A549 treated with DMSO at 1 μM for 4 hours (cell line): ENCODE data around the gene XRCC5. TPM values are rescaled to one million over a fixed set of nuclear protein-coding genes. Genes with fewer than 3 reads are reported as not detected.

Experiments used
- total RNA-seq: library from RNA; stranded (reverse); fragments of 200-300 nt; extraction: Qiagen RNA extraction; gene quantifications from 5 replicates; pipeline ENCODE4 v1.2.3, GENCODE V29; 2022; ENCODE audit warnings: low read depth

The XRCC5 gene
- 183 to 221 TPM (median 204 TPM) in 5 replicates for total RNA-seq

DNA sequence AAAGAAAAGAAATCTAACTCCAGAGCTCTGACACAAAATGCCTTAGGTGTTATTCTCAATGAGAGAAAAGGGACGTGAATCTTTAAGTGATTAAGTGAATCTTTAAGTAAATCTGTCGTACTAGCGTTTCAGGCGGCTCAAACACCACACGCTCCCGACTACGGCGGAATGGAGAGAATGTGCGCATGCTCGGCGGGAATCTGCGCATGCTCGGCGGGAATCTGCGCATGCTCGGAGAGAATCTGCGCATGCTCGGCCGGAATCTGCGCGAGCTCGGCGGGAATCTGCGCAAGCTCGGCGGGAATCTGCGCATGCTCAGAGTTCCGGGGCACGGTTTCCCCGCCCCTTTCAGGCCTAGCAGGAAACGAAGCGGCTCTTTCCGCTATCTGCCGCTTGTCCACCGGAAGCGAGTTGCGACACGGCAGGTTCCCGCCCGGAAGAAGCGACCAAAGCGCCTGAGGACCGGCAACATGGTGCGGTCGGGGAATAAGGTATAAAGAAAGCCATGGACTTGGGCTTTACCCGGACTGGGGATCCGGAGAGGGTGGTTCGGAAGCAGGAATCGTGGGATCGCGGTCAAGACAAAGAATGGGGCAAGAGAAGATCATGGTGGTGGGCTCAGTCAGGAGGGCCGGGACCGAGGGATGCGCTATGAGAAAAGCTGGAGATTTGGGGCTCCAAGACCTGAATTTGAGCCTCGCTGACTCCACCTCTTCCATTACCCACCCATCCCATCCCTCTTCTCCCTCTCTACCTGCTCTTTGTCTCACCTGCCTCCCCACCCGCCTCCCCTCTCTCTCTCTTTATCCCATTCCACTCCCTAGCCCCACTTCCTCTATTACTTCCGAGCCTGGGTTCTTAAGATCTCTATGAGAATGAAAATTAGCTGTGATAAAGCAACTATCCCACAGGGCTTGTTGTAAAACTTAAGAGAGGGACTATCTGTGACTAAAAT lies at the start of gene XRCC5:
Gene XRCC5, plus strand, starts transcription at position 382 of the 955 bp plus-strand sequence. Its CDS starts 89 bp downstream, at position 471.

DNA sequence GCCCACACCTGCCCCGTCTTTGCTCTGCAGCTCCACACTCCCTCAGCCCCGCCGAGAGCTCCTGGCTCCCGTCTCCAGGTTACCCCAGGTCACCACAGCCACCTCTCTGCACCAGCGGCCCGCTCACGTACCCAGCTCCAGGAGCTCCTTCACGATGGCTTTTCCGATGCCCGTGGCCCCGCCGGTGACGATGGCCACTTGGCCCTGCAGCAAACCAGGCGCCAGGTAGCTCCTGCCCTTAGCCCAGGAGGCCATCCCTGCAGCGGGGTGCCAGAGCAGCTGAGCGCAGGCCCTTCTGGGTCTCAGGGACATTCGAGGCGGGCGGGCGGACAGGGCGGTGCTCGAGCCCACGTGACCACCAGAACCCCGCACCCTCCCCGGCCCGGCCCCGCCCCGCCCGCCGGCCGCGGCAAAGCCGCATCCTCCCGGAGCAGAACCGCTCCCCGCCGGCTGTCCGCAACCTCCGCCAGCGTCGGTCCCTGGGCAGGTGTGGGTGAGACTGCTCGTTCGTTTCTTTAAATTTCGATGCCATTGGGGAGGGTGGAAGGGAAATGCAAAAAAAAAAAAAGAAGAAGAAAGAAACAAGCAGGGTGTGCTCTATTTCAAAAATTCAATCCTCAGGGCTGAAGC lies 27.5 kb upstream of the XRCC5 start, which contains the start of the genes PECR and TMEM169:
Gene PECR, minus strand, starts transcription at position 323 of the 630 bp plus-strand sequence. Its CDS starts 68 bp downstream, at position 255.
Gene TMEM169, plus strand, starts transcription at position 433 of the 630 bp plus-strand sequence. CDS start 14,045 bp downstream, outside the sequence.

Other genes starting within 250 kb of the XRCC5 start
- gene MREG, start 95.8 kb upstream of the XRCC5 start, total RNA-seq, result 4.7 to 6.4 TPM (median 5.2 TPM) in 5 replicates
- gene PECR, start 27.5 kb upstream of the XRCC5 start, total RNA-seq, result 15.7 to 17.0 TPM (median 16.8 TPM) in 5 replicates
- gene TMEM169, start 27.4 kb upstream of the XRCC5 start, total RNA-seq, result 0.40 to 0.91 TPM (median 0.63 TPM) in 5 replicates